ENCODE results near the gene GIMAP4.
"Not testable (repeated sequence)": the region's sequence is repeated elsewhere in the genome, so short reads cannot be mapped to it uniquely, and the experiment has no call there.

The GIMAP4 gene

DNA sequence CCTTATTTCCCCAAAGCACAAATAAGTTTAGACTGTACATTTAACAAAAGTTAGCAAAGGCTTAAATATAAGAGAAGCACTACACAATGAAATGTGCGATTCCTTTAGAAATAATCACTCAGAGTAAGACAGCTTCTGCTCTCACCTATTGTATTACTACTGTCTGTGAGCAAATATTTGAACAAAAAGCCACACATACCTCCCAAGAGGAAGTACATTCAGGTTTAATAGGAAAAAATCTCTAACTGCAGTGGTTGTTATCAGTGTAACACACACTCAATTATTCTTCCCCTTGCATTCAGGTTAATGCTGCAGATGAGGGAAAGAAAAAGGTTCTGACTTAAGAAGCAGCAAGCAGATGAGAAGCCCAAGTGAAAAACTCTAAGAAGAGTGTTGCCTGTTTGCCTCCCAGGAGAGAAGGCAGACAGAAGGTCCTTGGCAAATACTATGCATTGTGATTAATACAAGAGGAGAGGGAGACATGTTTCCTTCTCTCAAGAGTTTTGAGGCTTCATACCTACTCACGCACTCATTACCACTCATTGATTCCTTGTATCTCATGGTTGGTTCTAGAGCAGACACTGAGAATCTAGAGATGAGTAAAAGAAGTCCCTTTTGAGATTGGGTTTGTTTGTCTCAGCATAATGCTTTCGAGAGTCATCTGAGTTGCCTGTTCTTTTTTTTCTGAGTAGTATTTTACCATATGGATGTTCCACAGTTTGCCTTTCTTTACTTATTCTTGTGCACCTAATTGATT lies 13.6 kb downstream of the GIMAP4 start:
- DNase-seq = no peak

GRCh38 chr7:150585199-150585598 lies 18.0 kb downstream of the GIMAP4 start:
- no peak for DNase-seq

- DNase-seq = no peak
Measured at GRCh38 chr7:150586068-150586784, 19.0 kb downstream of the GIMAP4 start.

DNA sequence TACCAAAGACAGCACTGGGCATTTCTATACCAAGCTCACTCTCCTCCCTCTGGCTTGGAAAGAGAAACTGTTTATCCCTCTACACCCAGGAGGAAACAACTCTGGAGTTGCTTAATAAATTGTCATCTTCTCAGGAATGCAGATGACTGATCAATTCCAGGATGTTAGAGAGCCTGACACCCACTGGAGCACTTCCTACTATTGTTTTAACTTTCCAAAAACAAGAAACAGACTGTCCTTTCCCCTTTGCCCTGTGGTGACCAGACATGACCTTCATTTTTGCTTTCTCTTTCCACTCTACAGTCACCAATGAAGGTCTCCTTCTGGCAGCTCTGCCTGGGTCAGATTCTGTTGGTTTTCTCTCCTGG lies 19.6 kb downstream of the GIMAP4 start:
- DNase-seq = no peak

DNA sequence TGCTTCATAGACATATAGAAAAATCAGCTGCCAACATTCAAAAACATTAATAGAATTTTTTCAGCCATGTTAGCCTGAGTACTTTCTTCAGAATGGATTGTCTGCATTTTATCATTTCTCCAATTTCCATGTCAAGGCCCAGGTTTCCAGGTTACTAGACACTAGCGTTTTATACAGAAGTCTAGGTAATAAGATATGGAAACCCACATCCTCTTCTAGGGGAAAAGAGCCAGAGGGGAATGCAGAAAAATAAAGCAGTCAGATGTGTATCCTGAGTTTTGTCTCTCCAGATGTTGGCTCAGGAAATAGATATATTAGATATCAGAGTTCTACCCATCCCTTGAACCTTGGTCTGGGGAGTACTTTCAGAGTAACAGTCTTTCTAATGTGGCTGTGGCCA lies 20.4 kb downstream of the GIMAP4 start:
- no peak for DNase-seq

GRCh38 chr7:150594805-150595204 lies 27.6 kb downstream of the GIMAP4 start:
- no peak for DNase-seq

GRCh38 chr7:150595361-150595760 lies 28.2 kb downstream of the GIMAP4 start:
- no peak for DNase-seq

GRCh38 chr7:150603600-150603999 lies 36.4 kb downstream of the GIMAP4 start:
- not testable (repeated sequence) for DNase-seq

- DNase-seq = no peak
Measured at GRCh38 chr7:150610233-150610632, 43.0 kb downstream of the GIMAP4 start.

- DNase-seq = no peak
Measured at GRCh38 chr7:150612925-150613324, 45.7 kb downstream of the GIMAP4 start.

DNA sequence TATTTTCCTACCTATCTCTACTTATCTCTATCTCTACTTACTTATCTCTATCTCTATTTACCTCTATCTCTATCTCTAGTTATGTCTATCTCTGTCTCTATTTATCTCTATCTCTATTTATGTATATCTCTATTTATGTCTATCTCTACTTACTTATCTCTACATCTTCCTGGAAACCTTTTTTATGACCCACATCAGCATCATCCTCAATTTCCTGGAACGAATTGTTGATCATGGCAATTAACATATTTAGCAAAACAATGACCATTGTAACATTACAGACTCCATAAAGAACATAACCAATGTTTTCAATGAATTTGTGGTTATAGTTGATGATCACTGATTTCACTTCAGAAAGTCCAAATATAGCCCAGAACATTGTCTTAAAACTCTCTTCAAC lies 46.7 kb downstream of the GIMAP4 start:
- no peak for DNase-seq

DNA sequence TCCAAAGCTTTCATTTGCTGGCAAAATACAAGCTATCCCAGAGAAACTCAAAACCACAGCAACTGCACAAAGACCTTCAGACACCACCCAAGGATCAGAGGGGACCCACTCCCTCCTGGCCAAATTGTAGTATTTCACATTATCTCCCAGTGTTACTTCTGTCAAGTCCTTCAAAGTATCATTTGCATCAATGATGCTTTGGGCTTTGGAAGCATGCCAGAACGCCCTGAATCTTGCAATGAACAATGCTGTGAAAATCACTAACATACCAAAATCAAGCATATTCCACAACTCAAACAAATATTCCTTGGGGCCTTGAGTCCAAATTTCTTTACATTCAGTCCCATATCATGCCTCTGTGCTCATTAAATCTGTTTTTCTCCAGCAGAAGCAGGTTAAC lies 47.2 kb downstream of the GIMAP4 start:
- DNase-seq = not testable (repeated sequence)

GRCh38 chr7:150615221-150615755 lies 48.1 kb downstream of the GIMAP4 start:
- not testable (repeated sequence) for DNase-seq

DNA sequence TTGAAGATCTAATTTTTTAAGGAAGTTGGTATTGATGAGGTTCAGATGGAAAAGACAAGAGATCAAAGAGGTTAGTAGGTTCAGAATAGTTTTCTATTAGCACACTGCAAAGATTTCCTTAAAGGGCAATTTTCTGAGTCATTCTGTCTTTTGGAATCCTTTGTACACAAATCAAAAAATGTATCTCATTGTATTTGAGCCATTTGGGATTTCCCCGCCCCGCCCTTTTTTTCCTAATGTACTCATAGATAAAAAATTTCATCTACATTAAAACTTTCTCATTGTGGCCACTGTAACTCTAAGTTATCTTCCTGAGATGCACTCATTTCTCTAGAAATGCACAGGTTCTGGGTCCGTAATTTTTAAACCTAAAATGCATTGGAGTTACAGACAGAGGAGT lies 52.9 kb downstream of the GIMAP4 start:
- no peak for DNase-seq

- no peak for DNase-seq
Measured at GRCh38 chr7:150620617-150621371, 53.6 kb downstream of the GIMAP4 start.

- no peak for DNase-seq
Measured at GRCh38 chr7:150621376-150621775, 54.2 kb downstream of the GIMAP4 start.

Data from HCEC 1CT (cell line).